DOHH2 (cell line): ENCODE data around the gene SMOC2.

Source experiments
- H3F3A ChIP-seq: fragments of 200-600 bp; sonication (generic), shearing (Covaris generic); 2 replicates; pipeline ENCODE4 v1.6.0; 2016; ENCODE audit warnings: antibody characterized with exemption, mild to moderate bottlenecking; ENCODE audit not compliant: control insufficient read depth, insufficient read depth
- H3K27ac ChIP-seq: fragments of 200-600 bp; sonication (generic); 2 replicates; pipeline ENCODE4 v1.5.1; 2014; ENCODE audit warnings: low read depth, mild to moderate bottlenecking, low read length, moderate library complexity
- H3K27me3 ChIP-seq: fragments of 200-600 bp; sonication (generic); 2 replicates; pipeline ENCODE4 v1.6.1; 2014; ENCODE audit warnings: mild to moderate bottlenecking, low read length, mixed read lengths; ENCODE audit not compliant: control insufficient read depth
- H3K36me3 ChIP-seq: fragments of 200-600 bp; sonication (generic); 2 replicates; pipeline ENCODE4 v1.6.1; 2014; ENCODE audit warnings: mild to moderate bottlenecking, low read length, moderate library complexity, mixed read lengths; ENCODE audit not compliant: control insufficient read depth
- H3K4me1 ChIP-seq: fragments of 200-600 bp; sonication (generic); 2 replicates; pipeline ENCODE4 v1.6.1; 2014; ENCODE audit warnings: mild to moderate bottlenecking, low read length, mixed read lengths; ENCODE audit not compliant: control insufficient read depth
- H3K4me2 ChIP-seq: fragments of 200-600 bp; sonication (generic); 2 replicates; pipeline ENCODE4 v1.6.0; 2014; ENCODE audit warnings: mild to moderate bottlenecking, low read length, moderate library complexity
- H3K4me3 ChIP-seq: fragments of 200-600 bp; sonication (generic); 2 replicates; pipeline ENCODE4 v1.5.1; 2014; ENCODE audit warnings: mild to moderate bottlenecking, low read length, mixed read lengths
- H3K79me2 ChIP-seq: fragments of 200-600 bp; sonication (generic); 2 replicates; pipeline ENCODE4 v1.6.1; 2014; ENCODE audit warnings: mild to moderate bottlenecking, low read length, mixed read lengths; ENCODE audit not compliant: control insufficient read depth
- H3K9me2 ChIP-seq: fragments of 200-600 bp; sonication (generic); replicated peaks from 2 replicates; pipeline ENCODE4 v1.6.1; 2014; ENCODE audit warnings: mild to moderate bottlenecking, low read length, mixed read lengths; ENCODE audit not compliant: control insufficient read depth
- H3K9me3 ChIP-seq: fragments of 200-600 bp; sonication (generic); 2 replicates; pipeline ENCODE4 v1.6.1; 2014; ENCODE audit warnings: antibody characterized with exemption, low read length, mixed read lengths; ENCODE audit not compliant: control insufficient read depth, insufficient read depth
- H4K20me1 ChIP-seq: fragments of 200-600 bp; sonication (generic); 2 replicates; pipeline ENCODE4 v1.6.0; 2014; ENCODE audit warnings: low read depth, mild to moderate bottlenecking, antibody characterized with exemption, low read length, moderate library complexity; ENCODE audit not compliant: control insufficient read depth, insufficient read depth
- CTCF ChIP-seq: fragments of 200-600 bp; sonication (generic); IDR thresholded peaks from one replicate; pipeline ENCODE4 v1.5.1; 2014; ENCODE audit warnings: antibody characterized with exemption, mild to moderate bottlenecking, low read depth, low read length; ENCODE audit not compliant: poor library complexity, severe bottlenecking
- EZH2phosphoT487 ChIP-seq: fragments of 200-600 bp; sonication (generic); IDR thresholded peaks from 2 replicates; pipeline ENCODE4 v1.6.1; 2017; ENCODE audit warnings: borderline replicate concordance, mild to moderate bottlenecking, antibody characterized with exemption, low read length, moderate library complexity, mixed read lengths

Gene SMOC2

GRCh38 chr6:168525926-168526630 is 85.1 kb downstream of the SMOC2 start:
- H3K36me3 ChIP-seq, result no peaks in the 10 kb centered on the region
- H4K20me1 ChIP-seq, result no peaks in the 10 kb centered on the region
- no peak overlapping the region for H3K27ac ChIP-seq
- H3K9me2 ChIP-seq, result no peaks in the 10 kb centered on the region
- H3K4me3 ChIP-seq, result no peak overlapping the region
- no peak for TF ChIP-seq CTCF
- TF ChIP-seq EZH2phosphoT487, result no peak
- no peaks in the 10 kb centered on the region for H3K79me2 ChIP-seq
- H3F3A ChIP-seq, result no peaks in the 10 kb centered on the region
- no peaks in the 10 kb centered on the region for H3K4me1 ChIP-seq
- no peaks in the 10 kb centered on the region for H3K27me3 ChIP-seq
- 0 out of 2 replicates have a peak, but pooled peaks cover 3% of the 10 kb centered on the region for H3K9me3 ChIP-seq
- H3K4me2 ChIP-seq, result no peak overlapping the region

DNA sequence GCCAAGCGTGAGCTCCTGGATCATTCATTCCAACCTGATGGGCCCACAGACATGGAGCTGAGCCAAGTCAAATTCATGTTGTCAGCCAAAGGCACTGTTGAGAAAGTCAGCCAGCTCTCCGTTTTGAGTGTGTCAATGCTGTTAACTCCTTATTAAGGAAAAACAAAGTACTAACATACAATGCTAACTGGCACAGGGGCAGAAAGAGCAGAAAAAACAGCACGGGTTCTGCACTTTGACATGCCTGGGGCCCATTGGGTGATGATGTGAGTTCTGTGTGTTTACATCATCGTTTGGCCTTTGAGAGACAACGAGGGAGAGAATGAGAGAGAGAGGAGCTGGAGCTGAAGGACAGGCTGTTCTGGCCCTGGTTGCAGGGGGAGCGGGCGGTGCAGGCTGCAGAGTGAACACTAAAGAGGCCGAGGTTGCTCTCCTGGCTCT is 85.9 kb downstream of the SMOC2 start:
- no peak for TF ChIP-seq EZH2phosphoT487
- no peak for TF ChIP-seq CTCF
- Histone ChIP-seq H3K9me3 (0 out of 2 replicates have a peak, but pooled peaks cover 3% of the 10 kb centered on the region), H3K36me3 (no peaks in the 10 kb centered on the region), H3K27me3 (no peaks in the 10 kb centered on the region), H3K79me2 (no peaks in the 10 kb centered on the region), H4K20me1 (no peaks in the 10 kb centered on the region), H3K4me1 (no peaks in the 10 kb centered on the region), H3K9me2 (no peaks in the 10 kb centered on the region), H3F3A (no peaks in the 10 kb centered on the region), H3K4me3 (no peak overlapping the region), H3K4me2 (no peak overlapping the region), H3K27ac (no peak overlapping the region)

GRCh38 chr6:168527451-168528210 is 86.6 kb downstream of the SMOC2 start:
- H4K20me1 ChIP-seq, result no peaks in the 10 kb centered on the region
- no peak for TF ChIP-seq CTCF
- TF ChIP-seq EZH2phosphoT487, result no peak
- H3K4me3 ChIP-seq, result no peak overlapping the region
- no peaks in the 10 kb centered on the region for H3F3A ChIP-seq
- H3K79me2 ChIP-seq, result no peaks in the 10 kb centered on the region
- no peaks in the 10 kb centered on the region for H3K36me3 ChIP-seq
- H3K27ac ChIP-seq, result no peak overlapping the region
- 0 out of 2 replicates have a peak, but pooled peaks cover 2% of the 10 kb centered on the region for H3K9me3 ChIP-seq
- H3K4me2 ChIP-seq, result no peak overlapping the region
- no peaks in the 10 kb centered on the region for H3K4me1 ChIP-seq
- H3K9me2 ChIP-seq, result no peaks in the 10 kb centered on the region
- no peaks in the 10 kb centered on the region for H3K27me3 ChIP-seq
